A673 (cell line): ENCODE measurements around the gene ENOX1. TPM values are rescaled to one million over a fixed set of nuclear protein-coding genes. Genes with fewer than 3 reads are reported as not detected.

Experiments used
- BruUV-seq: library from RNA; stranded (reverse); fragments of 400-500 nt; replicated peaks from 2 replicates; lab custom pipeline; 2021; lab: Mats Ljungman, UMichigan
- CTCF ChIA-PET: fragments of 300-600 bp; sonication (Branson Sonifier 250); formaldehyde crosslinking; loops from one replicate; lab custom pipeline; 2022; ENCODE audit warnings: antibody characterized with exemption; lab: Charles Lee
- POLR2A ChIA-PET: fragments of 300-600 bp; sonication (Branson Sonifier 250); formaldehyde crosslinking; loops from one replicate; lab custom pipeline; 2022; ENCODE audit warnings: antibody characterized with exemption; ENCODE audit not compliant: low non-redundant PET; lab: Charles Lee
- DNase-seq: peaks from one replicate; pipeline ENCODE4 v3.0.0-alpha.2; 2015; ENCODE audit warnings: low spot score
- H3K27ac ChIP-seq: fragments of 200-600 bp; sonication (generic); 2 replicates; pipeline ENCODE4 v1.5.1; 2016; ENCODE audit warnings: mixed run types, low read depth, mild to moderate bottlenecking, mixed read lengths, antibody characterized with exemption, low read length; ENCODE audit not compliant: poor library complexity, severe bottlenecking
- H3K27me3 ChIP-seq: fragments of 200-600 bp; sonication (generic); replicated peaks from 2 replicates; pipeline ENCODE4 v1.6.1; 2017; ENCODE audit warnings: mixed run types, low read depth, mild to moderate bottlenecking, mixed read lengths, antibody characterized with exemption, low read length; ENCODE audit not compliant: insufficient read depth, poor library complexity
- H3K36me3 ChIP-seq: fragments of 200-600 bp; sonication (generic); 2 replicates; pipeline ENCODE4 v1.6.1; 2016; ENCODE audit warnings: mixed run types, mild to moderate bottlenecking, mixed read lengths, antibody characterized with exemption, low read length; ENCODE audit not compliant: insufficient read depth, poor library complexity, severe bottlenecking
- H3K4me1 ChIP-seq: fragments of 200-600 bp; sonication (generic); 2 replicates; pipeline ENCODE4 v1.6.1; 2017; ENCODE audit warnings: mixed run types, mild to moderate bottlenecking, mixed read lengths, antibody characterized with exemption, low read length; ENCODE audit not compliant: insufficient read depth, poor library complexity, severe bottlenecking
- H3K4me3 ChIP-seq: fragments of 200-600 bp; sonication (generic); 2 replicates; pipeline ENCODE4 v1.5.1; 2016; ENCODE audit warnings: low read depth, mixed run types, mild to moderate bottlenecking, mixed read lengths, low read length; ENCODE audit not compliant: poor library complexity, severe bottlenecking
- H3K9me3 ChIP-seq: fragments of 200-600 bp; sonication (generic); 2 replicates; pipeline ENCODE4 v1.6.1; 2016; ENCODE audit warnings: mixed run types, low read depth, mild to moderate bottlenecking, mixed read lengths, antibody characterized with exemption, low read length; ENCODE audit not compliant: poor library complexity, severe bottlenecking
- EZH2 ChIP-seq: fragments of 200-600 bp; sonication (generic); IDR thresholded peaks from 2 replicates; pipeline ENCODE4 v1.6.1; 2017; ENCODE audit warnings: borderline replicate concordance, low read depth, mild to moderate bottlenecking, mixed read lengths, antibody characterized with exemption, low read length; ENCODE audit not compliant: poor library complexity, severe bottlenecking
- intact Hi-C: fragments of 100-400 bp; cut with micrococcal nuclease; formaldehyde crosslinking; loops from one replicate; pipeline ENCODE4 v1.10.0; 2022; ENCODE audit not compliant: unreplicated experiment
- total RNA-seq: library from RNA; stranded (reverse); gene quantifications from 2 replicates; pipeline ENCODE4 v1.2.3, GENCODE V29; 2021
- TF ChIP-seq, protein P1 (sequence below): fragments of 300-800, 200-600 bp; sonication (generic); conservative IDR thresholded peaks from 2 replicates; pipeline ENCODE4 v1.5.1; 2017; ENCODE audit warnings: low read depth, mild to moderate bottlenecking, antibody characterized with exemption, low read length, moderate library complexity, mixed read lengths

Gene ENOX1
- total RNA-seq, 1 experiment from 2014 or later = 4.4 TPM

DNA sequence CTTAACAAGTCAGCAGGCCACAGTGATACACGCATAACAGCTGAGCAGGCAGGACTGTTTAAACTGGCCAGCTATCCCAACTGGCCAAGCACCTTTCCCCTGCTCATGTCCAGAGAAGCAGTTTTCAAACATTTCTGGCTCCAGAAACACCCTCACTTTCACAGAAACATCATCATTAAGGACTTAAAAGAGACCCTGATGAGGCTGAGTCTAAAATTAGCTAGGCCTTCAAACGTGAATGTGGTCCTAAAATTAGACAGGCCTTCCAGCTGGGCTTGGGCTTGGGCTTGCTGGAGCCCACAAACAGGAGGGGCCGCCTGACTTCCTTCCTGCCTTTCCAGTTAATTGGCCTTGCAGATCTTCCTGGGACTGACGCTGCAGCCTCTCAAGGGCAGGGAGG lies 429.2 kb downstream of the ENOX1 start:
- TF ChIP-seq EZH2 = no peak
- TF ChIP-seq, protein P1, sequence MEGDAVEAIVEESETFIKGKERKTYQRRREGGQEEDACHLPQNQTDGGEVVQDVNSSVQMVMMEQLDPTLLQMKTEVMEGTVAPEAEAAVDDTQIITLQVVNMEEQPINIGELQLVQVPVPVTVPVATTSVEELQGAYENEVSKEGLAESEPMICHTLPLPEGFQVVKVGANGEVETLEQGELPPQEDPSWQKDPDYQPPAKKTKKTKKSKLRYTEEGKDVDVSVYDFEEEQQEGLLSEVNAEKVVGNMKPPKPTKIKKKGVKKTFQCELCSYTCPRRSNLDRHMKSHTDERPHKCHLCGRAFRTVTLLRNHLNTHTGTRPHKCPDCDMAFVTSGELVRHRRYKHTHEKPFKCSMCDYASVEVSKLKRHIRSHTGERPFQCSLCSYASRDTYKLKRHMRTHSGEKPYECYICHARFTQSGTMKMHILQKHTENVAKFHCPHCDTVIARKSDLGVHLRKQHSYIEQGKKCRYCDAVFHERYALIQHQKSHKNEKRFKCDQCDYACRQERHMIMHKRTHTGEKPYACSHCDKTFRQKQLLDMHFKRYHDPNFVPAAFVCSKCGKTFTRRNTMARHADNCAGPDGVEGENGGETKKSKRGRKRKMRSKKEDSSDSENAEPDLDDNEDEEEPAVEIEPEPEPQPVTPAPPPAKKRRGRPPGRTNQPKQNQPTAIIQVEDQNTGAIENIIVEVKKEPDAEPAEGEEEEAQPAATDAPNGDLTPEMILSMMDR = no peak
- H3K36me3 ChIP-seq = no peaks in the 10 kb centered on the region
- H3K9me3 ChIP-seq = no peaks in the 10 kb centered on the region
- H3K27me3 ChIP-seq = no peaks in the 10 kb centered on the region
- DNase-seq = no peak
- intact Hi-C loops = no loop called here
- ChIA-PET POLR2A (no interaction called here), CTCF (no interaction called here)
- BruUV-seq = no TSS peak
- no peak overlapping the region for H3K4me3 ChIP-seq
- H3K27ac ChIP-seq = peak overlapping the region; percentile 5
- peaks cover 15% of the 10 kb centered on the region for H3K4me1 ChIP-seq

DNA sequence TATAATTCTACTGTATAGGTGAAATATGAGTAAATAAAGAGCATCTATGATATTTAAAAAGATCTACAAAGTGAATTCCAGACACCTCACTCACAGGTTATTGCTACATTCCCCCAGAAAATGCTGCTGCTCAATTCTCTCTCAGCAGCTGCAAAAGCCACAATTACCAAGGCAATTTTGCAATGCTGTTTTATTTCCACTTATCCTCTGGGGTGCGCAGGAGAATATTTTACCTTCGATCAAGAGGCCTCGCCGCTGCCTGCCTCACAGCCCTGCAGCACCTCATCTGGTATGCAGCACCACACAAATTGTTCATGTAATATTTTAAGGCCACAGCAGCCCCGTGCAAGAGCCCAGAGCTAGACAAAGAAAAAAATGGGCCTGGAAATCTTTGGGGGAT lies 430.2 kb downstream of the ENOX1 start:
- ChIA-PET POLR2A (no interaction called here), CTCF (no interaction called here)
- BruUV-seq = no TSS peak

DNA sequence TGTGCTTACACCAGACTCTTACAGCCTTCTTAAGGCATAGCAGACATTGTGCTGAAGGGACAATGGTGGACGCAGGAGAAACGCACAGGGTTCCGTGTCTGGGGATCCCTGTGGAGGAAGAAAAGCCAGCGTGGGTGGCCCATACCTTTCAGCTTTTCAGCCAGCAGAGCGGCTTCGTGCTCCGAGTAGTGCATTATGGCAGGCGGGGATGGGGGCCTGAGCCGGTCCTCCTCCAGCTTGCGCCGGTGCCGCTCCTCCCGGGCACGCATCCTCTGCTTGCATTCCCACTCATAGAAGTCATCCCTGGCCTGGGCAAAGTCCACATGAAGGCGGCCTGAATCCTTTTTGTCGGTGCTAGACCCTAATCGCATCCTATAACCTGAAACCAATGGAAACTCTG lies 431.0 kb downstream of the ENOX1 start:
- no peak overlapping the region for H3K27ac ChIP-seq
- CTCF ChIA-PET = no interaction called here
- no peaks in the 10 kb centered on the region for H3K36me3 ChIP-seq
- peaks cover 17% of the 10 kb centered on the region for H3K4me1 ChIP-seq
- H3K4me3 ChIP-seq = no peak overlapping the region
- BruUV-seq = no TSS peak
- H3K9me3 ChIP-seq = no peaks in the 10 kb centered on the region
- no peak for TF ChIP-seq EZH2
- TF ChIP-seq, protein P1 = no peak
- no peak for DNase-seq
- intact Hi-C loops = no loop called here
- POLR2A ChIA-PET = no interaction called here
- no peaks in the 10 kb centered on the region for H3K27me3 ChIP-seq

More for the DNA sequence above, 430.2 kb downstream of the ENOX1 start:
- no peaks in the 10 kb centered on the region for H3K27me3 ChIP-seq
- H3K4me1 ChIP-seq = peaks cover 19% of the 10 kb centered on the region
- intact Hi-C loops = no loop called here
- H3K36me3 ChIP-seq = no peaks in the 10 kb centered on the region
- TF ChIP-seq, protein P1 = no peak
- no peak for TF ChIP-seq EZH2
- no peak for DNase-seq
- no peak overlapping the region for H3K27ac ChIP-seq
- H3K4me3 ChIP-seq = no peak overlapping the region
- H3K9me3 ChIP-seq = no peaks in the 10 kb centered on the region
